Peyer's patch (tissue), 4 donors: ENCODE data around the gene CNTN4. TPM values are rescaled to one million over a fixed set of nuclear protein-coding genes. Genes with fewer than 3 reads are reported as not detected.

Experiments used
- DNase-seq, 3 donors: peaks; one replicate each; pipeline ENCODE4 v3.0.0-alpha.2; 2017 to 2019
- H3K27ac ChIP-seq, 4 donors: fragments of 200-600 bp; sonication (generic); one replicate each; pipeline ENCODE4 v1.5.1; 2016 to 2019
- H3K27me3 ChIP-seq, 2 donors: fragments of 200-600 bp; sonication (generic); one replicate each; pipeline ENCODE4 v1.5.1; 2019
- H3K36me3 ChIP-seq, 3 donors: fragments of 200-600 bp; sonication (generic); one replicate each; pipeline ENCODE4 v1.5.1; 2016 to 2019
- H3K4me1 ChIP-seq, 4 donors: fragments of 200-600 bp; sonication (generic); one replicate each; pipeline ENCODE4 v1.5.1; 2016 to 2019
- H3K4me3 ChIP-seq, 4 donors: fragments of 200-600 bp; sonication (generic); 1 replicate in 3 of 4; 2 replicates in 1 of 4; pipeline ENCODE4 v1.5.1; 2016 to 2019; ENCODE audit warnings: mild to moderate bottlenecking in 1 of 4
- H3K9me3 ChIP-seq, 4 donors: fragments of 200-600 bp; sonication (generic); one replicate each; pipeline ENCODE4 v1.5.1; 2016 to 2019; ENCODE audit warnings: mild to moderate bottlenecking in 1 of 4
- POLR2A ChIP-seq, 2 donors: fragments of 450-650 bp; IDR thresholded peaks; one replicate each; pipeline ENCODE4 v1.5.1; 2017; ENCODE audit warnings: antibody characterized with exemption in 2 of 2, mild to moderate bottlenecking in 2 of 2, moderate library complexity in 2 of 2
- total RNA-seq, 4 donors: library from RNA; depleted of rRNA; stranded (reverse); fragments of >200 nt; gene quantifications; one replicate each; pipeline ENCODE4 v1.1.0, GENCODE V29; 2016
- TF ChIP-seq, protein P1 (sequence below), 6 experiments: fragments of 450-650 bp in 4 of 6; fragments of 200-600 bp in 2 of 6; sonication (generic) in 1 of 6; IDR thresholded peaks; one replicate each; pipeline ENCODE4 v1.5.1; 2017 to 2019; ENCODE audit warnings: antibody characterized with exemption in 6 of 6, mild to moderate bottlenecking in 3 of 6, moderate library complexity in 1 of 6

The CNTN4 gene
- total RNA-seq, 4 donors from 2014 or later = 5.4 to 31.1 (median 19.9) TPM

- H3K27ac ChIP-seq = no peak overlapping the region
- H3K9me3 ChIP-seq = no peaks in the 10 kb centered on the region
- no peaks in the 10 kb centered on the region for H3K36me3 ChIP-seq
- H3K4me3 ChIP-seq = no peak overlapping the region
- H3K4me1 ChIP-seq = no peaks in the 10 kb centered on the region
- no peak for TF ChIP-seq POLR2A (IDR thresholded peaks at IDR 0.05)
- TF ChIP-seq, protein P1, sequence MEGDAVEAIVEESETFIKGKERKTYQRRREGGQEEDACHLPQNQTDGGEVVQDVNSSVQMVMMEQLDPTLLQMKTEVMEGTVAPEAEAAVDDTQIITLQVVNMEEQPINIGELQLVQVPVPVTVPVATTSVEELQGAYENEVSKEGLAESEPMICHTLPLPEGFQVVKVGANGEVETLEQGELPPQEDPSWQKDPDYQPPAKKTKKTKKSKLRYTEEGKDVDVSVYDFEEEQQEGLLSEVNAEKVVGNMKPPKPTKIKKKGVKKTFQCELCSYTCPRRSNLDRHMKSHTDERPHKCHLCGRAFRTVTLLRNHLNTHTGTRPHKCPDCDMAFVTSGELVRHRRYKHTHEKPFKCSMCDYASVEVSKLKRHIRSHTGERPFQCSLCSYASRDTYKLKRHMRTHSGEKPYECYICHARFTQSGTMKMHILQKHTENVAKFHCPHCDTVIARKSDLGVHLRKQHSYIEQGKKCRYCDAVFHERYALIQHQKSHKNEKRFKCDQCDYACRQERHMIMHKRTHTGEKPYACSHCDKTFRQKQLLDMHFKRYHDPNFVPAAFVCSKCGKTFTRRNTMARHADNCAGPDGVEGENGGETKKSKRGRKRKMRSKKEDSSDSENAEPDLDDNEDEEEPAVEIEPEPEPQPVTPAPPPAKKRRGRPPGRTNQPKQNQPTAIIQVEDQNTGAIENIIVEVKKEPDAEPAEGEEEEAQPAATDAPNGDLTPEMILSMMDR (IDR thresholded peaks at IDR 0.05) = peak in 3 of 6 experiments; percentile 36 to 41 (median 39)
- no peak for DNase-seq
- H3K27me3 ChIP-seq = no peaks in the 10 kb centered on the region
Observed at GRCh38 chr3:2765002-2765579, 666.4 kb downstream of the CNTN4 start.

- Histone ChIP-seq H3K4me3 (no peak overlapping the region), H3K9me3 (no peaks in the 10 kb centered on the region), H3K27ac (no peak overlapping the region), H3K4me1 (no peaks in the 10 kb centered on the region), H3K27me3 (no peaks in the 10 kb centered on the region), H3K36me3 (no peaks in the 10 kb centered on the region)
- no peak for DNase-seq
- no peak for TF ChIP-seq POLR2A (IDR thresholded peaks at IDR 0.05)
- TF ChIP-seq, protein P1 (IDR thresholded peaks at IDR 0.05) = no peak
Observed at GRCh38 chr3:2770451-2770850, 671.8 kb downstream of the CNTN4 start.

- H3K27me3 ChIP-seq = no peaks in the 10 kb centered on the region
- H3K27ac ChIP-seq = no peak overlapping the region
- TF ChIP-seq, protein P1 (IDR thresholded peaks at IDR 0.05) = no peak
- TF ChIP-seq POLR2A (IDR thresholded peaks at IDR 0.05) = no peak
- H3K9me3 ChIP-seq = no peaks in the 10 kb centered on the region
- no peaks in the 10 kb centered on the region for H3K36me3 ChIP-seq
- no peaks in the 10 kb centered on the region for H3K4me1 ChIP-seq
- no peak overlapping the region for H3K4me3 ChIP-seq
- DNase-seq = no peak
Observed at GRCh38 chr3:2771193-2771592, 672.5 kb downstream of the CNTN4 start.

DNA sequence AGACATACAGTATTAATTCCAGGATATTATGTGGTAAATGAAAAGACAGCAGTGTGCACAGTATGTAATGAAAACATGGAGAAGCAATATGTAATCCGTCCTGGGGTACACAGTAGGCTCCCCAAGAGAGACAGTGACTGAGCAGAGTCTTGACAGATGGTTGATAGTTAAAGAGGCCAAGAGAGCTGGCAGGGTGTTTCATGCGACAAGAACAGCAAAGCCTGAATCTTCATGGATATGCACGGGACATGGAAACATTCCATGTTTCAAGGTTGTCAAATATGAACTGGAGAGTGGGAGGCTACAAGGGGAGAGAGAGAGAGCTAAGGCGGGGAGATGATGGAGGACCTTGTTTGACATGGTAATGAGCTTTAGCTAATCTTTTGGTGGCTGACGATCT lies 673.1 kb downstream of the CNTN4 start:
- Histone ChIP-seq H3K9me3 (no peaks in the 10 kb centered on the region), H3K4me3 (no peak overlapping the region), H3K27me3 (no peaks in the 10 kb centered on the region), H3K36me3 (no peaks in the 10 kb centered on the region), H3K4me1 (no peaks in the 10 kb centered on the region), H3K27ac (no peak overlapping the region)
- DNase-seq = no peak
- TF ChIP-seq, protein P1 (IDR thresholded peaks at IDR 0.05) = no peak
- TF ChIP-seq POLR2A (IDR thresholded peaks at IDR 0.05) = no peak

GRCh38 chr3:2772803-2773202 lies 674.1 kb downstream of the CNTN4 start:
- no peak overlapping the region for H3K4me3 ChIP-seq
- H3K4me1 ChIP-seq = no peaks in the 10 kb centered on the region
- DNase-seq = no peak
- no peak overlapping the region for H3K27ac ChIP-seq
- H3K9me3 ChIP-seq = no peaks in the 10 kb centered on the region
- H3K36me3 ChIP-seq = no peaks in the 10 kb centered on the region
- H3K27me3 ChIP-seq = no peaks in the 10 kb centered on the region
- TF ChIP-seq, protein P1 (IDR thresholded peaks at IDR 0.05) = no peak
- TF ChIP-seq POLR2A (IDR thresholded peaks at IDR 0.05) = no peak
